Activated CD8-positive, alpha-beta T cell treated with anti-CD3 and anti-CD28 coated beads for 36 hours (primary cell): ENCODE data around the gene TNFRSF4. TPM values are rescaled to one million over a fixed set of nuclear protein-coding genes. Genes with fewer than 3 reads are reported as not detected.

Source experiments
- ATAC-seq: fragments of 200-7000 bp; cut with Tn5 transposase; one replicate; pipeline ENCODE4 v1.10.0; 2021; ENCODE audit warnings: mild to moderate bottlenecking, moderate library complexity
- CTCF ChIA-PET: fragments of 350-600 bp; sonication (Branson Sonifier 250); formaldehyde crosslinking; loops from one replicate; lab custom pipeline; 2021; ENCODE audit warnings: antibody characterized with exemption; lab: Charles Lee
- POLR2A ChIA-PET: fragments of 350-600 bp; sonication (Branson Sonifier 250); formaldehyde crosslinking; loops from one replicate; lab custom pipeline; 2021; ENCODE audit warnings: antibody characterized with exemption; lab: Charles Lee
- DNase-seq: peaks from one replicate; pipeline ENCODE4 v3.0.0-alpha.2; 2020
- H3K27ac Mint-ChIP-seq: one replicate; pipeline ENCODE4 v1.8.0; 2021; ENCODE audit warnings: mild to moderate bottlenecking, mixed read lengths
- H3K27me3 Mint-ChIP-seq: one replicate; pipeline ENCODE4 v1.8.0; 2021; ENCODE audit warnings: mixed read lengths
- H3K36me3 Mint-ChIP-seq: one replicate; pipeline ENCODE4 v1.8.0; 2021; ENCODE audit warnings: low read depth, mixed read lengths
- H3K4me1 Mint-ChIP-seq: one replicate; pipeline ENCODE4 v1.8.0; 2021; ENCODE audit warnings: low read depth, mixed read lengths
- H3K4me3 Mint-ChIP-seq: one replicate; pipeline ENCODE4 v1.8.0; 2021; ENCODE audit warnings: mild to moderate bottlenecking, moderate library complexity, mixed read lengths
- H3K9me3 Mint-ChIP-seq: one replicate; pipeline ENCODE4 v1.8.0; 2021; ENCODE audit warnings: mixed read lengths
- CTCF ChIP-seq: fragments of 200-600 bp; IDR thresholded peaks from one replicate; pipeline ENCODE4 v1.8.0; 2022; ENCODE audit warnings: antibody characterized with exemption, mild to moderate bottlenecking
- intact Hi-C: fragments of 100-400 bp; cut with micrococcal nuclease; formaldehyde crosslinking; loops from one replicate; pipeline ENCODE4 v1.10.0; 2022
- microRNA-seq: library from miRNA; unstranded; fragments of <30 nt; microRNA quantifications from one replicate; pipeline ENCODE4 v1.2.0, GENCODE V29; 2022; ENCODE audit warnings: borderline microRNAs expressed, borderline replicate concordance
- total RNA-seq, 2 experiments: library from RNA; stranded (reverse); gene quantifications; one replicate each; pipeline ENCODE4 v1.2.3, GENCODE V29; 2021

The TNFRSF4 gene
- total RNA-seq, 2 experiments from 2014 or later: 137 to 142 TPM

GRCh38 chr1:1161683-1162079, 52.3 kb downstream of the TNFRSF4 start:
- CTCF ChIA-PET: no interaction called here
- Mint-ChIP-seq H3K4me1 (peaks cover 2% of the 10 kb centered on the region), H3K36me3 (no peaks in the 10 kb centered on the region), H3K27ac (no peak overlapping the region), H3K4me3 (no peak overlapping the region), H3K27me3 (no peaks in the 10 kb centered on the region), H3K9me3 (no peaks in the 10 kb centered on the region)
- DNase-seq: no peak
- ATAC-seq: no peak
- no peak for TF ChIP-seq CTCF
- POLR2A ChIA-PET: no interaction called here
- intact Hi-C loops: no loop called here

Small RNAs within 50 kb of the gene (microRNA-seq; reads per million reads assigned to microRNA genes)
- 3.3 reads per million, percentile 8 among the genes with 10 or more reads in this experiment for gene MIR200A
- 23.3 reads per million, percentile 49 among the genes with 10 or more reads in this experiment for gene MIR200B
- gene MIR429: 1.5 reads per million

Other genes starting within 250 kb of the TNFRSF4 start
- 1 to 10 TPM; 1.0 to 1.3 TPM for gene PLEKHN1, start 247.7 kb downstream of the TNFRSF4 start, total RNA-seq
- not detected for gene PERM1, start 232.1 kb downstream of the TNFRSF4 start, total RNA-seq
- 1 to 10 TPM; 5.7 to 9.0 TPM for gene HES4, start 214.1 kb downstream of the TNFRSF4 start, total RNA-seq
- 100 to 1,000 TPM in 1 of 2 experiments, 10 to 100 TPM in 1; 94.5 to 102 TPM for gene ISG15, start 200.7 kb downstream of the TNFRSF4 start, total RNA-seq
- 10 to 100 TPM; 64.9 to 68.0 TPM for gene AGRN, start 194.0 kb downstream of the TNFRSF4 start, total RNA-seq
- not detected for gene RNF223, start 139.8 kb downstream of the TNFRSF4 start, total RNA-seq
- gene C1orf159, start 98.1 kb downstream of the TNFRSF4 start, total RNA-seq: 10 to 100 TPM; 17.5 to 20.3 TPM
- not detected for gene TTLL10, start 40.3 kb downstream of the TNFRSF4 start, total RNA-seq
- gene TNFRSF18, start 7.6 kb downstream of the TNFRSF4 start, total RNA-seq: 100 to 1,000 TPM; 126 to 135 TPM
- 10 to 100 TPM; 81.5 to 87.5 TPM for gene SDF4, start 17.8 kb upstream of the TNFRSF4 start, total RNA-seq
- 10 to 100 TPM; 13.1 to 14.3 TPM for gene B3GALT6, start 18.1 kb upstream of the TNFRSF4 start, total RNA-seq
- 1 to 10 TPM; 2.6 to 4.9 TPM for gene C1QTNF12, start 32.6 kb upstream of the TNFRSF4 start, total RNA-seq
- 10 to 100 TPM; 52.3 to 59.2 TPM for gene UBE2J2, start 59.7 kb upstream of the TNFRSF4 start, total RNA-seq
- gene SCNN1D, start 66.3 kb upstream of the TNFRSF4 start, total RNA-seq: 1 to 10 TPM; 4.9 to 5.6 TPM
- gene ACAP3, start 93.8 kb upstream of the TNFRSF4 start, total RNA-seq: 10 to 100 TPM; 41.1 to 42.5 TPM
- gene PUSL1, start 94.4 kb upstream of the TNFRSF4 start, total RNA-seq: 10 to 100 TPM; 23.9 to 25.4 TPM
- 100 to 1,000 TPM; 110 to 122 TPM for gene INTS11, start 110.5 kb upstream of the TNFRSF4 start, total RNA-seq
- gene CPTP, start 110.6 kb upstream of the TNFRSF4 start, total RNA-seq: 10 to 100 TPM in 1 of 2 experiments, 1 to 10 TPM in 1; 8.4 to 11.0 TPM
- under 1 TPM; 0.13 to 0.14 TPM for gene TAS1R3, start 117.1 kb upstream of the TNFRSF4 start, total RNA-seq
- gene DVL1, start 135.3 kb upstream of the TNFRSF4 start, total RNA-seq: 10 to 100 TPM; 37.2 to 39.2 TPM
- gene MXRA8, start 144.4 kb upstream of the TNFRSF4 start, total RNA-seq: under 1 TPM; 0.92 to 0.98 TPM
- 100 to 1,000 TPM; 127 TPM for gene AURKAIP1, start 161.1 kb upstream of the TNFRSF4 start, total RNA-seq
- gene CCNL2, start 185.2 kb upstream of the TNFRSF4 start, total RNA-seq: 10 to 100 TPM; 86.3 to 92.4 TPM
- gene MRPL20, start 193.1 kb upstream of the TNFRSF4 start, total RNA-seq: 100 to 1,000 TPM; 127 to 129 TPM
- gene ANKRD65, start 207.1 kb upstream of the TNFRSF4 start, total RNA-seq: not detected
- under 1 TPM; 0.72 to 0.97 TPM for gene VWA1, start 221.5 kb upstream of the TNFRSF4 start, total RNA-seq
- gene ATAD3C, start 235.5 kb upstream of the TNFRSF4 start, total RNA-seq: 1 to 10 TPM in 1 of 2 experiments, under 1 TPM in 1; 0.99 to 1.8 TPM